ENCODE measurements around the gene UCK1.

- TF ChIP-seq CTCF (optimal IDR thresholded peaks at IDR 0.05 in 1 of 3, IDR thresholded peaks at IDR 0.05 in 1 of 3, conservative IDR thresholded peaks at IDR 0.05 in 1 of 3; ENCODE audit: extremely low read depth in 1 of 3, insufficient read depth in 2 of 3, low read length in 3 of 3) (no peak), EZH2 (IDR thresholded peaks at IDR 0.05; ENCODE audit: low read length) (no peak)
Measured at GRCh38 chr9:131483319-131484050, 47.6 kb downstream of the UCK1 start.

Measured in keratinocyte (primary cell).